GM04504 (cell line): ENCODE results near the gene ALDOB.
"Not testable (repeated sequence)": the region's sequence is repeated elsewhere in the genome, so short reads cannot be mapped to it uniquely, and the experiment has no call there.

Experiments used
- DNase-seq: peaks from one replicate; pipeline ENCODE4 v3.0.0-alpha.2; 2012; ENCODE audit warnings: low read depth

The ALDOB gene

GRCh38 chr9:101421653-101422065 lies 13.9 kb downstream of the ALDOB start:
- DNase-seq = no peak

GRCh38 chr9:101419863-101420262 lies 15.7 kb downstream of the ALDOB start:
- DNase-seq = no peak

- no peak for DNase-seq
Measured at GRCh38 chr9:101418518-101419430, 16.8 kb downstream of the ALDOB start.

GRCh38 chr9:101417977-101418376 lies 17.6 kb downstream of the ALDOB start:
- DNase-seq = no peak

- no peak for DNase-seq
Measured at GRCh38 chr9:101417389-101417788, 18.2 kb downstream of the ALDOB start.

GRCh38 chr9:101415578-101415977 lies 20.0 kb downstream of the ALDOB start:
- no peak for DNase-seq

- no peak for DNase-seq
Measured at GRCh38 chr9:101414839-101415238, 20.7 kb downstream of the ALDOB start.

- no peak for DNase-seq
Measured at GRCh38 chr9:101409079-101409477, 26.5 kb downstream of the ALDOB start.

GRCh38 chr9:101408374-101409078 lies 27.0 kb downstream of the ALDOB start:
- no peak for DNase-seq

- no peak for DNase-seq
Measured at GRCh38 chr9:101403516-101404285, 31.9 kb downstream of the ALDOB start.

GRCh38 chr9:101400120-101400519 lies 35.5 kb downstream of the ALDOB start:
- DNase-seq = no peak

GRCh38 chr9:101399643-101399970 lies 36.0 kb downstream of the ALDOB start:
- DNase-seq = no peak

GRCh38 chr9:101398930-101399642 lies 36.5 kb downstream of the ALDOB start:
- DNase-seq = no peak

- peak; percentile 98 for DNase-seq
Measured at GRCh38 chr9:101398068-101398929, 37.3 kb downstream of the ALDOB start, which contains the start of the genes MRPL50 and ZNF189. MRPL50 (minus strand) TSS chr9:101398618; CDS start chr9:101398592, 26 bp downstream. ZNF189 (plus strand) TSS chr9:101398851; CDS start chr9:101399157, 306 bp downstream.

GRCh38 chr9:101397746-101398067 lies 37.9 kb downstream of the ALDOB start:
- DNase-seq = no peak

- no peak for DNase-seq
Measured at GRCh38 chr9:101394687-101395086, 40.9 kb downstream of the ALDOB start.

- no peak for DNase-seq
Measured at GRCh38 chr9:101393135-101393534, 42.4 kb downstream of the ALDOB start.

GRCh38 chr9:101388507-101388993 lies 47.0 kb downstream of the ALDOB start:
- DNase-seq = no peak

GRCh38 chr9:101387871-101388506 lies 47.6 kb downstream of the ALDOB start:
- DNase-seq = peak; percentile 18

GRCh38 chr9:101384873-101385536 lies 50.6 kb downstream of the ALDOB start, which contains the start of gene BAAT:
BAAT (minus strand) TSS chr9:101385006; CDS start chr9:101371404, 13,602 bp downstream.
- not testable (repeated sequence) for DNase-seq
